ENCODE measurements around the gene ELAPOR2.
"Not testable (repeated sequence)": the region's sequence is repeated elsewhere in the genome, so short reads cannot be mapped to it uniquely, and the experiment has no call there.

Gene ELAPOR2

GRCh38 chr7:87059525-87060287 is at the start of gene ELAPOR2:
ELAPOR2 (minus strand) TSS chr7:87059654; CDS start chr7:87059513, 141 bp downstream.
- peak; percentile 53 to 79 for DNase-seq (ENCODE audit: low read depth in 2 of 2)

- no peak for DNase-seq (ENCODE audit: low read depth in 2 of 2)
Measured at GRCh38 chr7:87107949-87108776, 48.7 kb upstream of the ELAPOR2 start.

GRCh38 chr7:87106974-87107612 is 47.6 kb upstream of the ELAPOR2 start:
- DNase-seq (ENCODE audit: low read depth in 2 of 2) = no peak

- DNase-seq (ENCODE audit: low read depth in 2 of 2) = no peak
Measured at GRCh38 chr7:87105401-87105800, 45.9 kb upstream of the ELAPOR2 start.

GRCh38 chr7:87100326-87100725 is 40.9 kb upstream of the ELAPOR2 start:
- no peak for DNase-seq (ENCODE audit: low read depth in 2 of 2)

- not testable (repeated sequence) for DNase-seq (ENCODE audit: low read depth in 2 of 2)
Measured at GRCh38 chr7:87097375-87097774, 37.9 kb upstream of the ELAPOR2 start.

GRCh38 chr7:87094322-87094721 is 34.9 kb upstream of the ELAPOR2 start:
- no peak for DNase-seq (ENCODE audit: low read depth in 2 of 2)

- no peak for DNase-seq (ENCODE audit: low read depth in 2 of 2)
Measured at GRCh38 chr7:87092568-87093091, 33.2 kb upstream of the ELAPOR2 start.

- DNase-seq (ENCODE audit: low read depth in 2 of 2) = no peak
Measured at GRCh38 chr7:87091487-87092066, 32.1 kb upstream of the ELAPOR2 start.

GRCh38 chr7:87083865-87084519 is 24.5 kb upstream of the ELAPOR2 start:
- DNase-seq (ENCODE audit: low read depth in 2 of 2) = no peak

- no peak for DNase-seq (ENCODE audit: low read depth in 2 of 2)
Measured at GRCh38 chr7:87082675-87083074, 23.2 kb upstream of the ELAPOR2 start.

- no peak for DNase-seq (ENCODE audit: low read depth in 2 of 2)
Measured at GRCh38 chr7:87075671-87076404, 16.4 kb upstream of the ELAPOR2 start.

GRCh38 chr7:87067788-87068187 is 8.3 kb upstream of the ELAPOR2 start:
- DNase-seq (ENCODE audit: low read depth in 2 of 2) = no peak

- no peak for DNase-seq (ENCODE audit: low read depth in 2 of 2)
Measured at GRCh38 chr7:87060288-87060537, 759 bp upstream of the ELAPOR2 start.

GRCh38 chr7:87058744-87059524 is 520 bp downstream of the ELAPOR2 start:
- DNase-seq (ENCODE audit: low read depth in 2 of 2) = no peak

- no peak for DNase-seq (ENCODE audit: low read depth in 2 of 2)
Measured at GRCh38 chr7:87057210-87057609, 2.2 kb downstream of the ELAPOR2 start.

GRCh38 chr7:87056346-87056745 is 3.1 kb downstream of the ELAPOR2 start:
- no peak for DNase-seq (ENCODE audit: low read depth in 2 of 2)

GRCh38 chr7:87048839-87049238 is 10.6 kb downstream of the ELAPOR2 start:
- no peak for DNase-seq (ENCODE audit: low read depth in 2 of 2)

GRCh38 chr7:87046456-87046855 is 13.0 kb downstream of the ELAPOR2 start:
- DNase-seq (ENCODE audit: low read depth in 2 of 2) = no peak

- not testable (repeated sequence) for DNase-seq (ENCODE audit: low read depth in 2 of 2)
Measured at GRCh38 chr7:87044713-87045112, 14.7 kb downstream of the ELAPOR2 start.

Data from stimulated activated CD8-positive, alpha-beta memory T cell treated with anti-CD3 and anti-CD28 coated beads, Interleukin-15, amount 100 ng/mL, for 4 hours (primary cell).